Raji (cell line): ENCODE data around the gene KRT36.

Experiments
- POLR2A ChIP-seq: IDR thresholded peaks from 2 replicates; pipeline ENCODE4 v1.6.1; 2011; ENCODE audit warnings: low read depth, low read length, control low read depth; ENCODE audit not compliant: insufficient read depth

The KRT36 gene

GRCh38 chr17:41527063-41528023 is 37.6 kb upstream of the KRT36 start:
- no peak for TF ChIP-seq POLR2A

GRCh38 chr17:41524261-41524660 is 34.6 kb upstream of the KRT36 start:
- TF ChIP-seq POLR2A = no peak

GRCh38 chr17:41523787-41524186 is 34.1 kb upstream of the KRT36 start:
- TF ChIP-seq POLR2A = no peak

GRCh38 chr17:41523225-41523593 is 33.5 kb upstream of the KRT36 start:
- TF ChIP-seq POLR2A = no peak

GRCh38 chr17:41522301-41523224 is 32.9 kb upstream of the KRT36 start:
- no peak for TF ChIP-seq POLR2A

- no peak for TF ChIP-seq POLR2A
Observed at GRCh38 chr17:41521574-41522261, 32.0 kb upstream of the KRT36 start.

GRCh38 chr17:41520821-41521521 is 31.3 kb upstream of the KRT36 start:
- no peak for TF ChIP-seq POLR2A

GRCh38 chr17:41519501-41520224 is 30.0 kb upstream of the KRT36 start:
- no peak for TF ChIP-seq POLR2A

- TF ChIP-seq POLR2A = no peak
Observed at GRCh38 chr17:41518789-41519449, 29.2 kb upstream of the KRT36 start, which contains the start of gene KRT15. Gene KRT15, minus strand, starts transcription at chr17:41518890. Its CDS starts 63 bp downstream, at chr17:41518827.

- TF ChIP-seq POLR2A = no peak
Observed at GRCh38 chr17:41518031-41518430, 28.3 kb upstream of the KRT36 start.

GRCh38 chr17:41516830-41517283 is 27.1 kb upstream of the KRT36 start:
- TF ChIP-seq POLR2A = no peak

GRCh38 chr17:41516147-41516829 is 26.6 kb upstream of the KRT36 start:
- no peak for TF ChIP-seq POLR2A

- no peak for TF ChIP-seq POLR2A
Observed at GRCh38 chr17:41513168-41513547, 23.4 kb upstream of the KRT36 start.

- no peak for TF ChIP-seq POLR2A
Observed at GRCh38 chr17:41512546-41513167, 22.9 kb upstream of the KRT36 start.
